Stimulated activated naive CD4-positive, alpha-beta T cell (primary cell): Measurements from ENCODE around the gene CIAO1.
"Not testable (repeated sequence)": the region's sequence is repeated elsewhere in the genome, so short reads cannot be mapped to it uniquely, and the experiment has no call there.

ENCODE experiments used
- DNase-seq, 6 experiments: peaks; one replicate each; lab custom pipeline; 2025; lab: John Stamatoyannopoulos, UW

Gene CIAO1

DNA sequence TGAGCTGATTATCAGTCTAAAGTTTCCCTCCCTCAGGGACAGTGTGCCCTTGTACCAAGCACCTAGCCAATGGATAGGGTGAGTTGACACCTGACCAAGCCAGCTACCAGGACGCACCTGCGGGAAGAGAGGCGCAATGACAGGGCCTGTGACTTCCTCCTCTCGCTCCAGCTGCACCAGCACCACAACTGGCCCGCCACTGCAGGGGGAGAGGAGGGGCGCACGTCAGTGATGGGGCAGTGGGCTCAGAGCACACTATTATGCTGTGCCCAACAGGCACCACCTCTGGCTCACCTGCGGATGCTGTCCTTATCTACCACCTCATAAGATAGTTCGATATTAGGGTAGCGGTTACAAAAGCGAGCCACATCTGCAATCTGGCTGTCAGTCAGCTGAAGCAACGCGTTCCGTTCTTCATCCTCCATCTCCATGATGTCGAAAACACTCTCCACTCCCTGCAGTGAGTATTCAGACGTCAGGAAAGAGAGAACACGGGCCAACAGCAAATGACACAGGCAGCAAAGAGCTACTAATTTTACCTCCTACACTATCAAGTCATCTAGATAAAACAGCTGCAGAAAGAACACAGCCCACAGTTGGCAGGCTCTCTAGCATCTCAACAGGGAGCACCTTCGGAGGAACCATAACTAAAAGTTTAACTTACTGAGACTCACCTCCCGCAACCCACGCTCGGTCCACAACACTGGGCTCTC, 10.9 kb downstream of the CIAO1 start:
- DNase-seq: no peak

DNA sequence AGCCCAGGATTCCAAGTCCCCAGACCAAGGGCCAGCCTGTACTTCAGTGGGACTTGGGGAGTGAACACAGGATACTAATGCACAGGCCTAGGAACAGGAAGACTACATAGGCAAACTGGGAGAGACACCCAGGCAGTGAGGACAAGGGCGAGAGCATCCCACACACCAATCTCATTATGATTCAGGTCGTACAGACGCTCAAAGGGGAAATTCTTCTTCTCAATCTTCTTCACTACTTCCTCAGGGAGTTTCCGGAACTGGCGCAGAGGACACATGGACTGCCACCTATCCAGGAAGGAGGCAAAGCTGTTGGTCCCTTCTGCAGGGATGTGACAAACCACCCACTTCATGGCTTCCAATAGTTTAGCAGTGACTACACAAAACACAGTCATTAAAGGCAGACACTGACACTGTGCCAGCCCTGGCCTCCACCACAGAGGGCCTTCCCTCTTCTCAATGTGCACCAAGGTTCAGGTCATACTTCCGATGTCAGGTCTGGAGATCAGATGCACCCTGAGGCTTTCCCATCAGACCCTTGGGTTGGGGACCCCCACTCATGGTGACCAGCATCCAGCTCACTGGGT, 21.3 kb downstream of the CIAO1 start:
- DNase-seq: no peak

DNA sequence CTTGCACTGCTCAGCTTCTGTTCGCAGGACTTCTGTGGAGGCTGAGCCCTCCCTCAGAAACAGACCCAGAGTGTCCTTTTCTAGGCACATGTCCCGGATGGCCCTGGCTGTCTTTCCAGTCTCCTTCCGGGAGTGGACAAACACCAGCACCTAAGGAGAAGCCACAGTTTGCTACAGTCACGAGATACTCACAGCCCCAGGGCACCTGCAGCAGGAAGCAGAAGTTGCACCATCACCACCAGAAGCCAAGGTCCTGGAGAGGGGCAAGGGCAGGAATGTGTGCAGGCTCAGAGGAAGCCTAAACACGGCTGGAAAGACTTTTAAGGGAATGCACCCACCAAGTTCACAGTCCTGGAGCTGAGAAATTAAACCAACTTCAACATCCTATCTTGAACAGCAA, 25.7 kb downstream of the CIAO1 start:
- no peak for DNase-seq

DNA sequence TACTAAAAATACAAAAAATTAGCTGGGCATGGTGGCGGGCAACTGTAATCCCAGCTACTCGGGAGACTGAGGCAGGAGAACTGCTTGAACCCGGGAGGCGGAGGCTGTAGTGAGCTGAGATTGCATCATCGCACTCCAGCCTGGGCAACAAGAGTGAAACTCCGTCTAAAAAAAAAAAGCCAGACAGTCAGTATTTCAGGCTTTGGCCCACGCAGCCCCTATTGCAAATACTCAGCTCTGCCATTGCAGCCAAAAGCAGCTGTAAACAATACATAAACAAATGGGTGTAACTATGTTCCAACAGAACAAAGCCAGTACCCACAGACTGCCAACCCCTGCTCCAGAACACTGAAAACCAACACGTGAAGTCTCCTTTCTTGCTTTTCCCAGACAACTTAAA, 28.2 kb downstream of the CIAO1 start:
- DNase-seq: not testable (repeated sequence)

DNA sequence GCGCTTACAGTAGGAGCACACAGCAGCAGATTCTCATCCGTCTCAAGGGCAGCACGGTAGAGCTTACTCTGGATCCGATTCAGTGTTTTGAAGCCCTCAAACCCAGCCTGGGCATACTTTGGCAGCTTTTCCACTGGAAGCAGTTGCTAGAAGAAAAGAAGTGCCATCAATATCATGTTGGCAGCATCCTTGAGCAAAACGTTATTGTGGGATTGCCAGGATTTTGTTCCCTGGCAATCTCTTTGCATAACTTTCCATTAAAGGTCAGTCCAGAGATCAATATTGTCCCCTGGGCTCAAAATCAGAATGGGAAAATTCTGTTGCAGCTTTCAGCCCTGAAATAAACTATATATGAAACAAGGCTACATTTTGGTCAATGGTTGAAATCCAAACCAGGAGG, 30.9 kb downstream of the CIAO1 start:
- DNase-seq: no peak

DNA sequence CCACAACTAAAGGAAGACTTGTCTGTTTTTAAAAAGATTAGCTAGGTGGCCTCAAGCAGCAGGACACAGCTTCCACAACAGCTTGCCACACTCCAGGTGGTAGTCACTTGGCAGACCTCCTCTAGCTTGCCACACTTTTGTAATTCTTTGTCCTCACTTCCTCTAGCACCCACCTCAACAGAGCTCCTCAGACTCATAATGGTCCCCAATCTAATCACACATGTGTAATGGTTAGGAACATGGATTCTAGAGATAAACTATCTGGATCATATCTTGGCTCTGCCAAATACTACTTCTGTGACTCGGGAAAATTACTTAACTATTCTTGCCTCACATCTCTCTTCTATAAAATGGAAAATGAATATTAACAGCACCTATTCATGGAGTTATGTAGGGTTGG, 35.8 kb downstream of the CIAO1 start:
- no peak for DNase-seq

DNA sequence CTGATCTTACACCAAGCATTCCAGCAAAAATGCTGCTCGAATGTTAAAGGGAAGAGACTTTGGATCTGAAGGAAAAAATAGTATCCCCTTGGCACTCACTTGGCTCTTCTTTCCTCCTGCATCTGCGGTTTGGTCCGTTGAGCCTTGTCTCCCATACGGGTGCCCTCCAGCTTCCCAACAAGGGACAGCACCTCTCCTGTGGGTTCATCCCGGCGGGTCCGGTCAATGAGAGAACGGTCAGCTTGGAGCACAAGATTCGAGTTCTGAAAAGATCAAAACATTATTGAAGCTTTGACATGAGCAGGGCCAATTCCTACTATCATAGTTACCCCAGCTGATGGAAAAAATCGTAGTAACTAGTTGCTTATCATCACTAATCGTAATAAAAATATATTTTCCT, 38.6 kb downstream of the CIAO1 start:
- no peak for DNase-seq

DNA sequence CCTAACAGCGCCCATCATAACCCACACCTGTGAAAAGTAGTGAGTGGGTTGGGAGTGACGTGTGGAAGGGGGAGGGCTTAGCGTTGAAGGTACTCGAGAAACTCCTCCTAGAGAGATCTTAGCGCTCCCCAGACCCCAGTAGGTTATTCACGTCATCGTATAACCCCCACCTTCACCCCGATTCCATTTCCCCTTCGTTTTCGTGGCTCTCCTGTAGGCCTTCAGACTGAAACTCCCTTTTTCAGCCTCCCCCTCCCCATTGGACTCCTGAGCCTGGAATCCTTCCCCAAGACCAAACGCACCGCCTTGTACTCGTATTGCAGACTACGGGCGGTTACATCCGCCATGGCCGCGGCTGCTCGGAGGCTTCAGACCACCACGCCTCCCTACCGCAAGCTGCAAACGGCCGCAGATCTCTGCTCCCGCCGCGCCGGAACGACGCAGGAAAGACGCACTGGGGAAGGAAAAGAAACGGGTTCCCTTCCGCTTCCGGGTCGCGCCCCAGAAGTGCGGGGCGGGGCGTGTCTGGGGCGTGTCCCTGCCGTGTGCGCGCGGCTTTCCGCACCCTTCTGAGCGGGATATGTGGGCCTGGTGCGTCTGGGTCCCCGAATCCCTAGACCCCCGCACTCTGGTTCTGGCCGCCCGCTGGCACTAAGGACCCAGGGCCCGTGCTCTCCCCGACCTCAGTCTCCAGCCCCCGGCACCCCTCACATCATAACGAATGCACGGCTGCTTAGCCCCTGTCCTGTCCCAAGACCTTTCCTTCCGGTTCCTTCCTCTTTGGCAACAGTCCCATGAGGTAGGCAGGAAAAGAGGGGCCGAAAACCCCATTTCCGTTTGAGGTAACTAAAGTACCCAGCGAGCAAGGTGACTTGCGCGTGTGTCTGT, 39.3 kb downstream of the CIAO1 start, which contains the start of gene SNRNP200:
Gene SNRNP200, minus strand, starts transcription at position 456 of the 888 bp plus-strand sequence. Its CDS starts 109 bp downstream, at position 347.
- DNase-seq: peak; percentile 83 to 91 (median 86)

DNA sequence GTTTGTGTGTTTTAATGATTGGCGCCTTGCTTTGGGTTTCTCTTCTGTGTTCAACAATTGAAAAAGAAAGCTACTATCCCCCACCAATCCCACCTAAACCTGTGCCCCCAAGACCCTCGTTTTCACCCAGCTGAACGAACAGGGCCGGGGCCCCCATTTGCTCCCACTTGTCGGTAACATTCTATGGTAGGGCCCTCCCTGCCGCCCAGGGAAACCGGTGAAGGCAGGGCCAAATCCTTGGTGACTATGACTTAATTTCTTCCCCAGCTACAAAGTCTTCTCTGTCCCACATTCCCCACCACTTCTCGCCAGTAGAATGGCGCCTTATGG, 39.9 kb downstream of the CIAO1 start:
- no peak for DNase-seq

DNA sequence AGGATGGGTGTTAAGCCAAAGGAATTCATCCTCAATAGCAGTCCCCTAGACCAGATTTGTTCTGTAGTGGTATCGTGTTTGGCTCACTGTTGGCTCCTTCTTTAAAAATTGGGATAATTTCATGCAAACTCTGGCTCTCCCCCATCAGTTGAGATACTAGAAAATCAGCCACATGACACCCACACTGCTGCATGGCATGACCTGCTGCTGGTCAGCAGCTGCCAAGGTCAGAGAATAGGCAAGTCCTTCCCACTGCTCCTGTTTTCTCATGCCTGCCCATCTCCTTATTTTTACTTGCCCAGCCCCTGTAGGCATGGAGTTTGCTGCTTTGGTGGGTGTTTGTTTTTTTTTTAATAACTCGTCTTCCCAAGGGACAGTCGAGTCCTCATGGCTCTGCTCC, 40.3 kb downstream of the CIAO1 start:
- no peak for DNase-seq

DNA sequence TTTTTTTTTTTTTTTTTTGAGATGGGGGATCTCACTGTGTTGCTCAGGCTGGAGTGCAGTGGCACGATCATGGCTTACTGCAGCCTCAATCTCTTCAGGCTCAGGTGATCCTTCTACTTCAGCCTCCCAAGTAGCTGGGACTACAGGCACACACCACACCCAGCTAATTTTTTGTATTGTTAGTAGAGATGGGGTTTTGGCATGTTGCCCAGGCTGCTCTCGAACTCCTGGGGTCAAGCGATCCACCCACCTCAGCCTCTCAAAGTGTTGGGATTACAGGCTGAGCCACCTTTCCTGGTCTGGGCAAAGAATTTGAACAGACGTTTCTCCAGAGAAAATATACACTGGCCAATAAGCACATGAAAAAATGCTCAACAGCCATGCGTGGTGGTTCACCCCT, 42.2 kb downstream of the CIAO1 start:
- DNase-seq: no peak

DNA sequence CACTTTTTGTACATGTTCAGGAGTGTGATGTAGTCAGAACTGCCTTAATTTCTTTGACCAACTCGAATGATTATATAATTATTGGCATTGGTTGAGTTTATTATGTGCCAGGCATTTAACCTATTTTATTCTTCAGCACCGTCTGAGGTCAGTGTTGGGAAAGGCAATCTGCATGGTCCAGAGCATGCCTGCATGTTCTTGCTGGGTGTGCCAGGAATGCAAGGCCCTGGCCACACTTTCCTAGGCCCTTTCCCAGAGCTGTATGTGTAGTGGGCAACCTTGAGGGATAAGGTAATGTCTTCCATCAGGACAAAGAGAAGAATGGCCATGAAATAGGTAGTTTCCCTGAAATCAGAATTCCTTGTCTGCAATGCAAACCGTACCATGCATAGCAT, 49.0 kb downstream of the CIAO1 start:
- no peak for DNase-seq

DNA sequence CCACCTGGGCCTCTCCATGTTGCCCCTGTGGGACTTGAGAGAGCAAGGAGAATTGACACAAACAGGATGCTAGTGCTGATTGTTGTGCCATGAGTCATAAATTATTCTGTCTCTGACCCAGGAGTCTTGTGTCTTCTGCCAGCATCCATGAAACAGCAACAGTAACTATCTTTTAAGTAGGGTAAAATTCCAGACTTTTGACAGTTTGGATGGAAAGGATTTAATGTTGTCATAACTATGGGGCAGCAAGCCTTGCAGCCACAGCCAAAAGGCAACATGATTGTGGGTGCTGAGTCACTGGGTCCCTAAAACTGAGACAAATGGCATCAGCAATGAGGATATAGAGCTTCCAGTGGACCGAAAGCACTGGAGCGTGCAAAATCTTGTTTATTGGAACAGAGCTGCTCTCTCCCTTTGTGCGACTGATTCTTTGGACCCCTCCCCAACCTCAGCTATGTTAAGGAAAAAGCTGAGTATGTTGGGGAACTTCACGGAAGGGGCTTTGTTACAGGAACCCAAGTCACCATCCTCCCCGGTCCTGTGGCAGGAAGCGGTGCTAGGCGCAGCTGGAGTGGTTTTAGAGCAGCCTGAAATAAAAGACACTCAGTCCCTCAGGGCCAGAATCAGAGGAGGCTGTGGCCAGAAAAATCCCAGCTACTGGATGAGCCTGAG, 49.5 kb downstream of the CIAO1 start:
- DNase-seq: no peak

DNA sequence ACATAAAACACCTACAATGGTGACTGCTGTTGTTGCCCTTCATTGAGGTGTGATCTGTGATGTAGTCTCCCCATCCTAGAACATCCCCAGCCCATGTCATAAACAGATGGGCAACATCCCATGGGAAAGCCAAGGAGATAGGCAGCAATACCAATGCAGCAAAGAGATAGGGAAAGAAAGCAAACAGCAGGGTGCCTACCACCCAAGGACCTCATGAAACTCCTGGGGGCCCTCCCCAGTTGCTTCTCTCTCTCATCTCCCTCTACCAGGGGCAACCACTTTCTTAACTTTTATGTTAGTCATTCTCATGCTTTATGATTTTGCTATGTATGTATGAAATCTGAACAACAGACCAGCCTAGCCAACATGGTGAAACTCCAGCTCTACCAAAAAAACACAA, 51.0 kb downstream of the CIAO1 start:
- no peak for DNase-seq

DNA sequence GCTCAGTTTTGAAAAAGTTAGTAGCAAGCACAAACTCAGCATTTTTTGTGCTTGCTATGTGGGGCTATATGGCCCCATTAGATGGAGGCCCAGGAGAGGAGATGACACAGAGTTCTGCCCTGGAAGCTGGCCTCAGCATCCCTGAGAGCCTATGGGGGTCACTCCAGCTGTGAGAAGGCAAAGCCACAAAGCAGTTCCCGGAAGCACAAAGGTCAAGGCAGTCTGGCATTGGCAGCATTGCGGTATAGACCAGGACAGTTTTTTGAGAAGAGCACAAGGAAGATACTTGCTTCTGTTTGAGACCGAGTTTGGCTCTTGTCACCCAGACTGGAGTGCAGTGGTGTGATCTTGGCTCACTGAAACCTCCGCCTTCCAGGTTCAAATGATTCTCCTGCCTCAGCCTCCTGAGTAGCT, 51.6 kb downstream of the CIAO1 start:
- DNase-seq: no peak

DNA sequence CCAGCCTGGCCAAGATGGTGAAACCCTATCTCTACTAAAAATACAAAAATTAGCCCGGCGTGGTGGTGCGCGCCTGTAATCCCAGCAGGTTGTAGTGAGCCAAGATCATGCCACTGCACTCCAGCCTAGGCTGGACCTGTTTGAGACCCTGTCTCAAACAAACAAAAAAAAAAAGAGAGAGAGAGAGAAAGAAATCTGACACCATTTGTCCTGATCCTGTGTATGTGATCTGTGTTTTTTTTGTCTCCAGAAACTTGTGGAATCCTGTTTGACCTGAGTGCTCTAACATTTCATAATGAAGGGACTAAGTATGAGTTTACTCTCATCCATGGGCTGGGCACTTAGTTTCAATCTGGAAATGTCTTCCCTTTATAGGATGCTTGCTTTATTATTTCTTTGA, 52.7 kb downstream of the CIAO1 start:
- no peak for DNase-seq

DNA sequence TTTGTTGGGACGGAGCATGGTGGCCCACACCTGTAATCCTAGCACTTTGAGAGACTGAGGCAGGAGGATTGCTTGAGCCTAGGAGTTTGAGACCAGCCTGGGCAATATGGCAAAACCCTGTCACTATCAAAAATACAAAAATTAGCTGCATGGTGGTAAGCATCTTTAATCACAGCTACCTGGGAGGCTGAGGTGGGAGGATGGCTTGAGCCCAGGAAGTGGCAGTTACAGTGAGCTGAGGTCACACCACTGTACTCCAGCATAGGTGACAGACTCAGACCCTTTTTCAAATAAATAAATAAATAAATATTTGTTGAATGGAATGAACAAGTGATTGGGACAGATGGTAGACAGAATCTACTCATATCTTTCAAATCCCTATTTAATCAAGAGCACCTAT, 53.4 kb downstream of the CIAO1 start:
- no peak for DNase-seq

DNA sequence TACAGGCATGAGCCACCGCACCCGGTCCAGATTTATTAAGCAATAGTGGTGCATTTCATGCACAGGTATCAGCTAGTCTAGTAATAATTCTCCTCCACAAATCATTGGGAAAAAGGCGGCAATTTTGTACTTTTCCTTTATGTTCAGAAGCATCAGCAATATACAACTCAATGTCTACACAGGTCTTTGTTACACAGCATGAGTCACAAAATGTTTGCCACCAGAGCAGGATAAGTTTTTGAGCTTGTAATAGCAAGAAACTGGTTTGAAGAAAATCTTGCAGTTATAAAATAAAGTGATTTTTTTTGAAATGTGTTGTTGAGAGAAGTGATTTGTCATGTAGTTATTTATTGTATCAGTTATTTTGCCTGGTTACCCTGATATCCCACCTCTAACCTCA, 54.3 kb downstream of the CIAO1 start:
- no peak for DNase-seq

DNA sequence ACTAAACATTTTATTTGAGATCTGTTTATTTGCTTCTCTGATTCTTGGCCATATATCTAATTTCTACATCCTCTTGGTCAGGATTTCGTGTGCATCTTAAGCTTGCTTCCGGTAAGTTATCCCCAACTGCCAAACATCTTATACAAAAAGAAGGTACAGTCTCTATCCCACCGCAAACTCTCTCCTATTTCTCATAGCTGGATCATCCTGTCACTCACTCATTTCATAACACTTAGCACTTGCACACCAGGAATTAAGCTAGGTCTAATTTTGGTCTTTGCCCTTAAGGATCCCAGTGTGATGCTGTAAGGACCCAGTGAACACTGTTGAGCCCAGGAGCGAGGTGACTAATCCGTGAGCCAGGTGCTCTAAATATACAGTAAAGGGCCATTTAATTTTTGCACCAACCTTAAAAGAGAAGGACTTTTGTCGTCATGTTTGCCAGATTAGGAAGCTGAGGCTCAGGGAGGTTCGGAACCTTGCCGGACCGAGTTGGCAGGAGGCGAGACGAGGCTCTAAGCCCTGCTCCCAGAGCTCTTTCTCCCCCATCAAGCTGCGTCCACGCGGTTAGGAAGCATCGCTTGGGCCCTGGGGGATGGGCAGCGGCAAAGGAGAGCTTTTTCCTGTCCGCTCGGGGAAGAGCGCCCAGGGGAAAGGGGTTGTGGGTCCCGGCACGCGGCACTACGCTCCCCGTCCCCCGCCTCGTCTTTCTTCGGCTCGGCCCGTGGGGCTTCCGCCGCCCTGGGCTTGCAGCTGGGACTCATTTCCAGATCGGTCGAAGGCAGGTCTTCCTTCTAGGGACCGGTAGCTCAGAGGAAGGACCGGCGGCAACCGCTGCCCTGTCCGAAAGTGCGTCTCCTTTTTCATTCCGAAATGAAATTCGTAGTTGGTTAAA, 55.0 kb downstream of the CIAO1 start:
- peak in 3 of 6 experiments; percentile 8 to 30 (median 26) for DNase-seq
